Type B pancreatic cell (in vitro differentiated cells): ENCODE data around the gene SPATA31D4. TPM values are rescaled to one million over a fixed set of nuclear protein-coding genes. Genes with fewer than 3 reads are reported as not detected.
"Not testable (repeated sequence)": the region's sequence is repeated elsewhere in the genome, so short reads cannot be mapped to it uniquely, and the experiment has no call there.

Source experiments
- DNase-seq: peaks from one replicate; pipeline ENCODE4 v3.0.0; 2021; ENCODE audit warnings: mixed read lengths; ENCODE audit not compliant: unreplicated experiment; ENCODE audit errors: extremely low spot score
- H3K27ac Mint-ChIP-seq: 2 replicates; pipeline ENCODE4 v1.8.0; 2021; ENCODE audit warnings: mild to moderate bottlenecking, mixed read lengths
- H3K27me3 Mint-ChIP-seq: 2 replicates; pipeline ENCODE4 v1.8.0; 2021; ENCODE audit warnings: mixed read lengths
- H3K36me3 Mint-ChIP-seq: 2 replicates; pipeline ENCODE4 v1.8.0; 2021; ENCODE audit warnings: mixed read lengths
- H3K4me1 Mint-ChIP-seq: one replicate; pipeline ENCODE4 v1.8.0; 2021; ENCODE audit warnings: mixed read lengths; ENCODE audit not compliant: unreplicated experiment
- H3K4me3 Mint-ChIP-seq: 2 replicates; pipeline ENCODE4 v1.8.0; 2021; ENCODE audit warnings: mild to moderate bottlenecking, mixed read lengths
- H3K9me3 Mint-ChIP-seq: 2 replicates; pipeline ENCODE4 v1.8.0; 2021; ENCODE audit warnings: mixed read lengths
- CTCF ChIP-seq: fragments of 200-600 bp; sonication (generic); conservative IDR thresholded peaks from 2 replicates; pipeline ENCODE4 v1.5.0; 2021; ENCODE audit warnings: antibody characterized with exemption, mild to moderate bottlenecking
- total RNA-seq: library from RNA; stranded (reverse); gene quantifications from 2 replicates; pipeline ENCODE4 v1.2.1, GENCODE V29; 2021; ENCODE audit warnings: low replicate concordance

SPATA31D4 gene
- total RNA-seq, 1 donor from 2014 or later = not detected

GRCh38 chr9:81902626-81903025, 25.6 kb upstream of the SPATA31D4 start:
- no peaks in the 10 kb centered on the region for H3K36me3 Mint-ChIP-seq
- peaks cover 12% of the 10 kb centered on the region for H3K4me1 Mint-ChIP-seq
- H3K27me3 Mint-ChIP-seq = peaks cover 5% of the 10 kb centered on the region
- TF ChIP-seq CTCF = no peak
- DNase-seq = no peak
- H3K4me3 Mint-ChIP-seq = no peak overlapping the region
- no peak overlapping the region for H3K27ac Mint-ChIP-seq
- peaks cover 15% of the 10 kb centered on the region for H3K9me3 Mint-ChIP-seq

GRCh38 chr9:81906671-81907070, 21.6 kb upstream of the SPATA31D4 start:
- TF ChIP-seq CTCF = no peak
- DNase-seq = no peak
- no peak overlapping the region for H3K4me3 Mint-ChIP-seq
- peaks cover 5% of the 10 kb centered on the region for H3K27me3 Mint-ChIP-seq
- H3K9me3 Mint-ChIP-seq = peaks cover 15% of the 10 kb centered on the region
- H3K27ac Mint-ChIP-seq = no peak overlapping the region
- no peaks in the 10 kb centered on the region for H3K36me3 Mint-ChIP-seq
- peaks cover 12% of the 10 kb centered on the region for H3K4me1 Mint-ChIP-seq

GRCh38 chr9:81912135-81912534, 16.1 kb upstream of the SPATA31D4 start:
- Mint-ChIP-seq H3K4me1 (no peaks in the 10 kb centered on the region), H3K36me3 (no peaks in the 10 kb centered on the region), H3K4me3 (no peak overlapping the region), H3K9me3 (no peaks in the 10 kb centered on the region), H3K27me3 (peaks cover 6% of the 10 kb centered on the region), H3K27ac (no peak overlapping the region)
- no peak for TF ChIP-seq CTCF
- no peak for DNase-seq

GRCh38 chr9:81915801-81916505, 12.3 kb upstream of the SPATA31D4 start:
- TF ChIP-seq CTCF = no peak
- Mint-ChIP-seq H3K27me3 (peaks cover 9% of the 10 kb centered on the region), H3K4me3 (no peak overlapping the region), H3K36me3 (no peaks in the 10 kb centered on the region), H3K9me3 (no peaks in the 10 kb centered on the region), H3K27ac (no peak overlapping the region), H3K4me1 (no peaks in the 10 kb centered on the region)
- no peak for DNase-seq

- H3K9me3 Mint-ChIP-seq, H3K36me3 Mint-ChIP-seq, H3K27ac Mint-ChIP-seq: not testable (repeated sequence)
These were observed 9.7 kb upstream of the SPATA31D4 start for GRCh38 chr9:81918507-81918906.

GRCh38 chr9:81930147-81930546, 1.9 kb downstream of the SPATA31D4 start:
- not testable (repeated sequence) for H3K36me3 Mint-ChIP-seq, H3K27ac Mint-ChIP-seq, DNase-seq, H3K27me3 Mint-ChIP-seq, H3K9me3 Mint-ChIP-seq, H3K4me1 Mint-ChIP-seq, H3K4me3 Mint-ChIP-seq

More at GRCh38 chr9:81918507-81918906, 9.7 kb upstream of the SPATA31D4 start:
- not testable (repeated sequence) for H3K4me1 Mint-ChIP-seq, H3K27me3 Mint-ChIP-seq, H3K4me3 Mint-ChIP-seq, DNase-seq

GRCh38 chr9:81933547-81933946, 5.3 kb downstream of the SPATA31D4 start:
- not testable (repeated sequence) for H3K9me3 Mint-ChIP-seq, H3K4me1 Mint-ChIP-seq, H3K27ac Mint-ChIP-seq, DNase-seq, H3K36me3 Mint-ChIP-seq, H3K4me3 Mint-ChIP-seq, H3K27me3 Mint-ChIP-seq

GRCh38 chr9:81943393-81943792, 15.2 kb downstream of the SPATA31D4 start, which contains the start of gene SPATA31D3:
Gene SPATA31D3, plus strand, starts transcription at chr9:81943500. Its CDS starts 86 bp downstream, at chr9:81943586.
- H3K27me3 Mint-ChIP-seq, H3K36me3 Mint-ChIP-seq, H3K4me3 Mint-ChIP-seq, H3K9me3 Mint-ChIP-seq, H3K27ac Mint-ChIP-seq, H3K4me1 Mint-ChIP-seq, DNase-seq: not testable (repeated sequence)

GRCh38 chr9:81948650-81949049, 20.4 kb downstream of the SPATA31D4 start:
- H3K27ac Mint-ChIP-seq, H3K9me3 Mint-ChIP-seq, DNase-seq, H3K36me3 Mint-ChIP-seq, H3K4me1 Mint-ChIP-seq, H3K4me3 Mint-ChIP-seq: not testable (repeated sequence)
- peaks cover 16% of the 10 kb centered on the region for H3K27me3 Mint-ChIP-seq
